NCI-H1417 (cell line): Measurements from ENCODE around the gene CNIH1.

Experiments
- DNase-seq, 3 experiments: peaks; one replicate each; lab custom pipeline; 2025; lab: John Stamatoyannopoulos, UW

Gene CNIH1

GRCh38 chr14:54440873-54441868 lies at the start of gene CNIH1:
TSS of gene CNIH1 (minus strand) at chr14:54441374. CDS start at chr14:54441327, 47 bp downstream.
- peak; percentile 96 to 98 (median 97) for DNase-seq

- no peak for DNase-seq
Measured at GRCh38 chr14:54490445-54491175, 49.4 kb upstream of the CNIH1 start.

- DNase-seq: peak in 1 of 3 experiments; percentile 35
Measured at GRCh38 chr14:54489731-54490444, 48.7 kb upstream of the CNIH1 start.

GRCh38 chr14:54489318-54489683 lies 48.1 kb upstream of the CNIH1 start:
- DNase-seq: no peak

- DNase-seq: peak; percentile 92 to 97 (median 96)
Measured at GRCh38 chr14:54488646-54489317, 47.6 kb upstream of the CNIH1 start, which contains the start of gene GMFB. TSS of gene GMFB (minus strand) at chr14:54488980. CDS start at chr14:54488927, 53 bp downstream.

- DNase-seq: no peak
Measured at GRCh38 chr14:54488318-54488645, 47.1 kb upstream of the CNIH1 start.

GRCh38 chr14:54487771-54488170 lies 46.6 kb upstream of the CNIH1 start:
- DNase-seq: peak in 1 of 3 experiments; percentile 35

GRCh38 chr14:54486685-54487084 lies 45.5 kb upstream of the CNIH1 start:
- DNase-seq: no peak

GRCh38 chr14:54483846-54484245 lies 42.7 kb upstream of the CNIH1 start:
- no peak for DNase-seq

- no peak for DNase-seq
Measured at GRCh38 chr14:54483073-54483745, 42.0 kb upstream of the CNIH1 start.

- DNase-seq: no peak
Measured at GRCh38 chr14:54481695-54482094, 40.5 kb upstream of the CNIH1 start.

GRCh38 chr14:54480830-54481562 lies 39.8 kb upstream of the CNIH1 start:
- no peak for DNase-seq

- no peak for DNase-seq
Measured at GRCh38 chr14:54478636-54479215, 37.6 kb upstream of the CNIH1 start.

- no peak for DNase-seq
Measured at GRCh38 chr14:54475911-54476310, 34.7 kb upstream of the CNIH1 start.

GRCh38 chr14:54475187-54475899 lies 34.2 kb upstream of the CNIH1 start:
- DNase-seq: no peak

- DNase-seq: no peak
Measured at GRCh38 chr14:54474232-54474793, 33.1 kb upstream of the CNIH1 start.

- DNase-seq: no peak
Measured at GRCh38 chr14:54472315-54472714, 31.1 kb upstream of the CNIH1 start.

- no peak for DNase-seq
Measured at GRCh38 chr14:54471641-54472040, 30.5 kb upstream of the CNIH1 start.

GRCh38 chr14:54470701-54471100 lies 29.5 kb upstream of the CNIH1 start:
- DNase-seq: no peak
